Ammon's horn (tissue), 1 donor: ENCODE results near the gene CACNG5.

Experiments
- DNase-seq: peaks from one replicate; pipeline ENCODE4 v3.0.0-alpha.2; 2016; ENCODE audit warnings: low spot score

Gene CACNG5

DNA sequence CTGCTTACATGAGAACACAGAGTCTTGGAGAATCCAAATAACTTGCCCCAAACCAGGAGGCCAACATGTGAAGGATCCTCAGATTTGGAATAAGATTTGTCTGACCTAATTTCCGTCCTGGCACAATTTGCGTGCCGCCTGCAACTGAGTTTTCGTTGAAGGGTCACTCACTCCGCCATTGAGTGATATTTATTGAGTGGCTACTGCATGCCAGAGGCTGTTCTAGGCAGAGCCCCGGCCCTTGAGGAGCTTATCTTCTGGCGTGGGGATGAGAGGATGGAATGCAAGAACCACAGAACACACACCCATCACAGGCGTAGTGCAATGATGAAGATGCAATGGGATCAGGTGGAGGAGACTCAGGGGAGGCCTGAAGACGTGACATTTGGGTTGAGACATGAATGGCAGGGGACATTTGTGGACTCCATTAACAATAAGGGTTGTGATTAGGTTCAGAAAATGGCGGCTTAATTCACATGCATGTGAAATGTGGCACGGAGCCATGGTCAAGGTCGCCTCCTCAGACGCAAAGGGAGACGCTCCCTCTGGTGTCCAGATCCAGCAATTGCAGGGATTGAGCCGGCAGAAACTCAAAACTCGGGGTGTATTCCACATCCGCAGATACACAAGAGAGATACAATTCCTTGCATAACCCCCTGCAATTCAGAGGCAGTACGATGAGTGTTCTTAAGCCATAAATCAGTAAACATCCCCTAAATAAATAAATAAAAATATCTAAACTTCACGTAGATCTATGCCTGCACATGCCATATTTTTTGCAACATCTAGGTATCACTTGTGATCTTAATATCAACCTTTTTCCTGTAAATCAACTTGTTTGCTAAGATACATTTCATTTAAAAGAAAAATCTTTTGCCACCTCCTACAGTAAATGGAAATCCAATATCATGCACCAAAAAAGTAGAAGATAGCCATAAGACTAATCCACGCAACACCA, 71.7 kb downstream of the CACNG5 start:
- peak; percentile 87 for DNase-seq

DNA sequence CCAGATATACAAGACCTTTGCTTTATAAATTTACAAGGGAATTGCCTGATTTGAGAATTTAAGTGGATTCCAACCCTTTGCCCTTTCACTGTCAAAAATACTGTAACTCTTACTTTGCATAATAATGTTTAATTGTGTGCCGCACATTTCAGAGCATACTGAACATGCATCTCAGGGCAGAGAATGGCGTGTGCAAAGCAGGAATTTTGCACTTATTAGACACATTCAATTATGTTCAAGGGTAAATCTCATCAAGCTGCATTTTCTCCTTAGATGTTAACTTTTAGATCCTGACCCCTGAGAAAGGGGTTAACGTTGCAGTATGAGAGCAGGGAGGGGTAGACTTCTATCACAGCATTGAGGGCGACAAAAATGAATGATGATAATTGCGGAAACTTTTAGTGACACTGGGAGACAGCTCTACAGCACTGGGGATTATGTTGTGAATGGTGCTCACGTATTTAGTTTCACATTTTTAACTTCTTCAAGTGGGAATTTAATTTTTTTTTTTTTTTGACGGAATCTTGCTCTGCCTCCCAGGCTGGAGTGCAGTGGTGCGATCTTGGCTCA, 75.0 kb downstream of the CACNG5 start:
- DNase-seq = no peak

DNA sequence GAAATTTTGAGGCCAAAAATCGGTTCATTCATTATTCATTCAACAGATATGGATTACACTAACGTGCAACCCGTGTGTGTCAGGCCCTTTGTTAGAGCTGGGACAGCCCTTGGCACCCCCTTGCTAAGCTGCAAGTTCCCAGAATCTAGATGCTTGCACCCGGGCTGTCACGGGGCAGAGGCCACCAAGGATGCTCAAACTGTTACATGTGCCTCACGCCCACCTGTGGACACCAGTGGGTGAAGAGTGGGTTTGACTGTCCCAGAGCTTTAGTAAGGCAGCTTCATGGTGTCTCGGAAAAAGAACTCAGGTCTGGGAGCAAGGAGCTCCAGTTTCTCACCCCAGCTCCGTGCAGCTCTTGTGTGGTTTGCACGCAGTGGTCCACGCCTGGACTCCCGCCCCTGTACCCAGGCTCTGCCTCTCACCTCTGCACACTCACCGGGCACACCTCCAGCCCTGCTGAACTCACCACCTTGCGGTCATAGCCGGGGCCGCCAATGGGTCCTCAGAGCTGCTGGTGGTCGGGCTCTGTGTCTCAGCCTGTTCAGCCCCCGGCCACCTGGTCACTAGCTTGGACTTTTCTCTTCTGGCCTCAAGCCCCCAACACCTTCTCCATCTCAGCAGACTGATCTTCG, 75.9 kb downstream of the CACNG5 start:
- DNase-seq = no peak

DNA sequence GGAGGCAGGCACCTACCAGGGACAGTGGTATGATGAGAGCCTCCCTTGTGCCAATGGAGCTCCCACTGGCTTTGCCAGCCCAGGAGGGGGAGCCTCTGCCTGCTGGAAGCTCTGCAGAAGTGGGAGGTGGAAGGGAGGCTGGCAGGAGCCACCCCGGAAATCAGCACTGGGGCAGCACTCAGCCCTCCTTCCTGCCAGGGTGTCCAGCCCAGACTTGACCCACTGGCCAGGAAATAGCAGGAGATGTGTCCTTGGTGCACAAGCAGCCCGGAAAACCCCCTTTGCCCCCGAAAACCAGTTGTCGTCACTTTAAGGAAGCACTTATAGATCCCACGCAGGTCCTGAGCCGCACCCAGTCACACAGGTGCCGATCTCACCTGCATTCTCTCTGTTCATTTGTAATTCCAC, 80.3 kb downstream of the CACNG5 start:
- DNase-seq = no peak

DNA sequence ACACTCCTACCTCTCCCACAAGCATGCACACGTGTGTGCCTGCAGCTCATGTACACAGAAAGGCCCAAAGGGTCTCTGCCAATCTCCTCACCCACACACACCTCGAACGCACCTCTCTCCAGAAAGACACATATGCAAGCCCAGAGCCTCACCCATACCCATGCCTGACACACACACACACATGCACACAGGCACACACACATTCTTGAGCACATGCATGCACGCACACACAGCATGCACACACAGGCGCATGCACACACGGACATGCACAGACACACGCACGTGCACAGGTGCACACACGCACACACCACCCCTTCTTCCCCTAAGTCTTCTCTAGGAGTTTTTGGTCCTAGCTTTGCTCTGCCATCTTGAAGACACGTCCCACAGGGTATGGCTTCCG, 80.9 kb downstream of the CACNG5 start:
- no peak for DNase-seq

DNA sequence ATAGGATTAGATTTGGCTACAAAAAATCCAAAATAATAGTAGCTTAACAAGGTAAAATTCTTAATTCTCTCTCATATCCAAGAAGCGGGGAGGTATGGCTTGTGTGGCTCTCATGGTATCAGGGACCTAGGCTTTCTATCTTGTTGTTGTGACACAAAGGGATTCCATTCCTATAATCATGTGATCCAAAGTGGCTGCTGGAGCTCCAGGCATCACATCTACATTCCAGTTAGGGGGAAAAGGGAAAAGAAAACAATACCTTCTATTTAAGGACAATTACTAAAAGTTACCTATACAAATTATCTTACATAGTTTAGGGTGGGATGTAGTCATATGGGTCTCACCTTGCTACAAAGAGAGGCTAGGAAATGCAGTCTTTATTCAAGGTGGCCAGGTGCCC, 82.0 kb downstream of the CACNG5 start:
- DNase-seq = no peak

DNA sequence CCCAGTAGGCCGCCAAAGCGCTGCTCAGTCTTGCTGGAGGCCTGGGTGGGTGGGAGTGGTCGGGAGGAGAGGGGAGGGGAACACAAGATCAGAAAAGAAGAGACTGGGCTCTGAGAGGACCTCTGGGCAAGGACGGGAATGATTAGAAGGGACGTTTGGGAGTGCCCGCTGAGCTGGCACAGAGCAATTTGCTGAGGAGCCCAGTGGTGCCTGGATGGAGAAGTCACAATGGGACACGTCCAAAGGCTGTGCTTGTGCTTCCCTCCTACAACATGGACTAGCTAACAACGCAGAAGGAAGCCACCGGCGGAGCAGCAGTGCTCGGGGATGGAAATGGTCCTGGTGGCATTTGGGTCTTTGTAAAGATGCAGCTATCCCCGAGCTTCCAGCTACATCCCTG, 84.0 kb downstream of the CACNG5 start:
- DNase-seq = no peak

DNA sequence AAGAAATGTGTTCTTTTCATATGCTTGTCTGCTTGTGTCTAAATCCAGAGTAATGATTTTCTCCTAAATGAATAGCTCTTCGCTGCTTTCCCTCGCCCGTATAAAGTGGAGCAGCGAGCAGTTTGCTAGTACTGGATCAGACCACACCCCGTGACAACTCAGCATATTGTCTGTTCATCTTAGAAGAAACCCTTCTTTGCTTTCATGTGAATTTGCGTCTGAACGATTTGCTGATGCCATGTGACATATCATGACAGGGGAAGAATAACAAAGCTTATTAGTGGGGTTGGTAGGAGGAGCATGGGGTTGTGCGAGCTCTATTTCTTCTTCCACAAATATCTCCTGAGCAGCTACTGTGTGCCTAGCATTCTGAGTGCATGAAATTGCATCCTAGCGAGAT, 85.5 kb downstream of the CACNG5 start:
- DNase-seq = no peak

DNA sequence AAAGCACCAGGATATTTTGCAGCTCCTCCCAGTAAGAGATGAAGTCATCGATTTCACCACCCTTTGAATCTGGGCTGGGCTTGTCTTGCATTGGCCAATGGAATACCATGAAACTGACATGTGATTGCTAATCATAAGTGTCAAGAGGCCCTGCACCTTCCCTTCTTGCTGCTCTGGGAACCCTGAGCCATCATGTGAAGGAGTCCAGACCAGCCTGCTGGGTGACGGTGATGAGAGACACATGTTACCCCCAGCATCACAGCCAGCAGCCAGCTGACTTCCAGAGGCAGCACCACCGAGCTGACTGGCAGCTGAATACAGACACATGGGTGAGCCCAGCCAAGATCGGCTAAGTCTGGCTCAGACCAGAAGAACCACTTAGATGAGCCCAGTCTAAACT, 86.0 kb downstream of the CACNG5 start:
- DNase-seq = no peak

DNA sequence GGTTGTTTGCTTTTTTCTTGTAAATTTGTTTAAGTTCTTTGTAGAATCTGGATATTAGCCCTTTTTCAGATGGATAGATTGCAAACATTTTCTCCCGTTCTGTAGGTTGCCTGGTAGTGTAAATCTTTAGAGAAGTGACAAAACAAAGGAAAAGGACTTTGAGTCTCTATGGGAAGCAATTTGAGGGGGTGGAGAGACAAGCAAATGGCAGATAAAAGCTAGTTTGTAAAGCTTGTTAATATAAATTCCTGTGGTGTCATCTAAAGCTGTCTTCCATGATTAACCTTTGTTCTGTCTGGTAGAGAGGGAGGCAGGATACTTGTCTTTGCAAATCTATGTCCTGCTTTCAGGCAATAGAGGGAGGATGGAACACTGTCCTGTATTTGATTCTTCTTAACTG, 89.0 kb downstream of the CACNG5 start:
- no peak for DNase-seq

DNA sequence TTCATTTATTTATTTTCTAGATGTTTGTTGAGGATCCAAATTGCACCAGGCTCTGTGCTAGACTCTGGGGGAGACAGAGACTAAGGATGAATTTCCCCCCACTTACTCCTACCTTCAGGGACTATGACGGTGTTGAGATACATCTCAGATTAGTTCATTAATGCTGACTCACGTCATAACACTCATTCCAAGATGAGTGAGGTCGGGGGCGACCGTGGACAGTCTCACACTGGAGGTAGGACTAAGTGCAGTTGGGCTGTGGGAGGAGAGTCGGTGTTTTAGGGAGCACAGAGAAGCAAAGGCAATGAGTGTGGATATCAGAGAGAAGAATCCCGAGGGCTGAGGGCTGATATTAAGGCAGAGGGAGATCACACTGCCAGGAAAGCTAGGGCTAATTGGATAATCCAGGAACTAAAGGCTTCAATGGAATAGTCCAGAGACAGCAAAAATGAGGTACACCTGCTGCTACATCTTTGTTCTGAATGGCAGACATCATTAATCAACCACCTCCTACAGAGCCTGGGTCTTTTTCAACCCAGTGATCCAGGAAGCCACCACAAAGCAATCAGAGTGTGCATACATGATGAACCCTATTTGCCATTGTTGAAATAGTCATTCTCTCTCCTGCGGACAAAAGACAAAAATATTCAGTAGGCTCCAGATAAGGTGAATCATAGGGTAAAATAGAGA, 91.0 kb downstream of the CACNG5 start:
- DNase-seq = no peak

DNA sequence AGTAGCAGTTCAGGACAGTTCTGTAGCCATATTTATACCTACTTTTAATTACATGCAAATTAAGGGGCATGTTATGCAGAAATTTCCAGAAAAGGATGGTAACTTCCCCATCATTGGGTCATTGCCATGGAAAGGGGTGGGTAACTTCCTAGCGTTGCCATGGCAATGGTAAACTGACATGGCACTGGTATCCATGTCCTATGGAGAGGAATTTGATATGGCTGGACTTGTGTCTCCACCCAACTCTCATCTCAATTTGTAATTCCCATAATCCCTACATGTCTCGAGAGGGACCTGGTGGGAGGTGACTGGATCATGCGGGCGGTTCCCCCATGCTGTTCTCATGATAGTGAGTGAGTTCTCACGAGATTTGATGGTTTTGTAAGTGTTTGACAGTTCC, 94.0 kb downstream of the CACNG5 start:
- no peak for DNase-seq

DNA sequence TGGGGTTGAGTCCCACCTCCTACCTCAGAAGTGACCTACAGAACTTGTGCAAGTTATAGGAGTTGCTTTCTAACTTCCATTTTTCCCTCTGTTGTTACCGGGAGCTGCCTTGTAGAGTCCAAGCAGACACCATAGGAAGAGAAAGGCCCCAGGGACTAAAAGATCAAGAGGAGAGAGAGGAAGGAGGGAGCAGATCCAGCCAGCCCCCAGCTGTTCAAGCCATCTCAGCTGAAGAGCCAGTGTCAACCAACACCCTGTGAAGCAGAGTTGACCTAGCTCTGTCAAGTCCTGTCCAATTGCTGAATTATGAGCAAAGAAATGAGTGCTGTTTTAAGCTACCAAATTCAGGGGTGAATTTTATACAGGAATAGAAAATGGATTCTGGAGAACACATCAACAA, 94.7 kb downstream of the CACNG5 start:
- no peak for DNase-seq

DNA sequence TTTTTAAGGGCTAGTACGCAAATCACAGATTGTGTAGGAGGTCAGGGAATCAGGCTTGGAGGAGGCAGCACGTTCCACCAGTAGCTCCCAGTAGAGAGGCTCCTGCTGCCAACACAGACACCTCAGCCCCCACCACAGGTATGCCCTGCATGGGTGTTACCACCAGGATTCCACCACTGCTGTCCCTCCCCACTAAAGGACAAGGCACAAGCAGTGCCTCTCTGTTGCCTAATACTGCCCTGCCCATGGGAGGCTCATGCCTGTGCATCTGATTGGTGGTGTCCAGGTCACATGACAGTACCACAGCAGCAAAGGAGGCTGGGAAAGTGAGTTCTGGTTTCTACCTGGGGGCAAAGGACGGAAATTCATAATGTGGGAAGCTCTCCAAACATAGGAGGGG, 96.0 kb downstream of the CACNG5 start:
- DNase-seq = no peak

DNA sequence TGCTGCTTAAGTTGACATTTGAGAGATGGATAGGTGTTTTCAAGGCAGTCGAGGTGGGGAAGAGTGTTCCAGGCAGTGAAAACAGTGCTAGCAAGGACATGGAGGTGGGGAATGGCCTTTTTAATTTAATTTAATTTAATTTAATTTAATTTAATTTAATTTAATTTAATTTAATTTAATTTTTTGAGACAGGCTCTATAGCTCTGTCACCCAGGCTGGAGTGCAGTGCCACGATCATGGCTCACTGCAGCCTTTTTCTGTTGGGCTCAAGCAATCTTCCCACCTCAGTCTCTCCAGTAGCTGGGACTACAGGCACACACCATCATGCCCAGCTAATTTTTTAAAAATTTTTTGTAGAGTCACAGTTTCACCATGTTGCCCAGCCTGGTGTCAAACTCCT, 97.4 kb downstream of the CACNG5 start:
- no peak for DNase-seq

DNA sequence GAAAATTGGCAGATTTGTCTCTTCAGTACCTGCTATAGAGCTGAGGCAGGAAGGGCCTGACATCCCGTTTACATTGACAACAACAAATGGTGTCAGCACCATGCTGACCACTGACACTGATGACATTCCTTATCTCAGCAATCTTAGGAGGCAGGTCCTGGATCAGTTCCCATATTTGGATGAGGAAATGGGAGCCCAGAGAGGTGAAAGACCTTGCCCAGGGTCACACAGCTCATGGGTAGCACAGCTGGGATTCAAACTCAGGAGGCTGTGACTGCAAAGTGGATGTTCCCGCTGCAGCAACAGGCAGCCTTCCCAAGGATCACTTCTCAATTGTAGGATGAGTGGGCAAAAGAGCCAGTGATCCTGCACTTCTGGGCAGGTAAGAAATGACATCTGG, 99.1 kb downstream of the CACNG5 start:
- no peak for DNase-seq
